Colonic mucosa (tissue), 4 donors: ENCODE results near the gene DPY30. TPM values are rescaled to one million over a fixed set of nuclear protein-coding genes. Genes with fewer than 3 reads are reported as not detected.
A peak's percentile ranks its signal among the peaks of the same experiment; 100 is the strongest.

ENCODE experiments used
- DNase-seq: peaks from one replicate; pipeline ENCODE4 v3.0.0-alpha.2; 2020
- H3K27ac ChIP-seq: fragments of 200-600 bp; one replicate; pipeline ENCODE4 v1.8.0; 2021
- H3K27me3 ChIP-seq: fragments of 200-600 bp; one replicate; pipeline ENCODE4 v1.8.0; 2021
- H3K36me3 ChIP-seq: fragments of 200-600 bp; one replicate; pipeline ENCODE4 v1.8.0; 2021
- H3K4me1 ChIP-seq: fragments of 200-600 bp; one replicate; pipeline ENCODE4 v1.8.0; 2021; ENCODE audit warnings: mild to moderate bottlenecking
- H3K4me3 ChIP-seq: fragments of 200-600 bp; one replicate; pipeline ENCODE4 v1.8.0; 2021
- H3K9ac ChIP-seq, 2 donors: one replicate each; pipeline ENCODE4 v1.7.0; 2013; ENCODE audit warnings: control low read depth in 2 of 2, low read depth in 2 of 2, low read length in 2 of 2
- H3K9me3 ChIP-seq: fragments of 200-600 bp; one replicate; pipeline ENCODE4 v1.8.0; 2021
- intact Hi-C: fragments of 100-400 bp; cut with DNase I; formaldehyde crosslinking; loops from one replicate; pipeline ENCODE4 v1.14.1; 2022
- total RNA-seq, 2 donors: library from RNA; stranded (reverse); fragmentation: NEBNext Ultra II Directional in 1 of 2; extraction: Animal tissue kit (Norgen Biotek cat#: 25700) in 1 of 2; gene quantifications; one replicate each; pipeline ENCODE4 v1.2.1, GENCODE V29; 2021
- TF ChIP-seq, protein P1 (sequence below): fragments of 200-600 bp; IDR thresholded peaks from one replicate; pipeline ENCODE4 v1.8.0; 2022; ENCODE audit warnings: antibody characterized with exemption, mild to moderate bottlenecking
- donor health status: healthy.
- donor health status: DM: no; HTN: no; CAD: no.
- donor health status: DM: no; HTN: no; CAD: no.

Gene DPY30
- total RNA-seq: 10 to 100 TPM; 57.1 to 61.8 TPM

- TF ChIP-seq, protein P1, sequence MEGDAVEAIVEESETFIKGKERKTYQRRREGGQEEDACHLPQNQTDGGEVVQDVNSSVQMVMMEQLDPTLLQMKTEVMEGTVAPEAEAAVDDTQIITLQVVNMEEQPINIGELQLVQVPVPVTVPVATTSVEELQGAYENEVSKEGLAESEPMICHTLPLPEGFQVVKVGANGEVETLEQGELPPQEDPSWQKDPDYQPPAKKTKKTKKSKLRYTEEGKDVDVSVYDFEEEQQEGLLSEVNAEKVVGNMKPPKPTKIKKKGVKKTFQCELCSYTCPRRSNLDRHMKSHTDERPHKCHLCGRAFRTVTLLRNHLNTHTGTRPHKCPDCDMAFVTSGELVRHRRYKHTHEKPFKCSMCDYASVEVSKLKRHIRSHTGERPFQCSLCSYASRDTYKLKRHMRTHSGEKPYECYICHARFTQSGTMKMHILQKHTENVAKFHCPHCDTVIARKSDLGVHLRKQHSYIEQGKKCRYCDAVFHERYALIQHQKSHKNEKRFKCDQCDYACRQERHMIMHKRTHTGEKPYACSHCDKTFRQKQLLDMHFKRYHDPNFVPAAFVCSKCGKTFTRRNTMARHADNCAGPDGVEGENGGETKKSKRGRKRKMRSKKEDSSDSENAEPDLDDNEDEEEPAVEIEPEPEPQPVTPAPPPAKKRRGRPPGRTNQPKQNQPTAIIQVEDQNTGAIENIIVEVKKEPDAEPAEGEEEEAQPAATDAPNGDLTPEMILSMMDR: no peak
- no peaks in the 10 kb centered on the region for H3K36me3 ChIP-seq
- H3K4me3 ChIP-seq: peak within 1 kb of the TSS; percentile 86
- H3K9me3 ChIP-seq: no peaks in the 10 kb centered on the region
- peak within 1 kb of the TSS; percentile 80 to 86 for H3K9ac ChIP-seq
- H3K4me1 ChIP-seq: peaks cover 3% of the 10 kb centered on the region
- intact Hi-C loops: no loop called here
- DNase-seq: peak; percentile 95
- H3K27me3 ChIP-seq: no peaks in the 10 kb centered on the region
- H3K27ac ChIP-seq: peak within 1 kb of the TSS; percentile 74
Observed at GRCh38 chr2:32039447-32040219, at the start of gene DPY30. DPY30 (minus strand) TSS chr2:32039805; CDS start chr2:32039456, 349 bp downstream.

GRCh38 chr2:32074134-32074506 lies 34.5 kb upstream of the DPY30 start:
- H3K36me3 ChIP-seq: no peaks in the 10 kb centered on the region
- no peak overlapping the region for H3K9ac ChIP-seq
- H3K27ac ChIP-seq: no peak overlapping the region
- no peak for DNase-seq
- peaks cover 4% of the 10 kb centered on the region for H3K4me1 ChIP-seq
- intact Hi-C loops: no loop called here
- TF ChIP-seq, protein P1: no peak
- H3K4me3 ChIP-seq: no peak overlapping the region
- H3K27me3 ChIP-seq: no peaks in the 10 kb centered on the region
- no peaks in the 10 kb centered on the region for H3K9me3 ChIP-seq

GRCh38 chr2:32067549-32067948 lies 27.9 kb upstream of the DPY30 start:
- intact Hi-C loops: no loop called here
- no peaks in the 10 kb centered on the region for H3K36me3 ChIP-seq
- H3K27ac ChIP-seq: no peak overlapping the region
- no peak overlapping the region for H3K4me3 ChIP-seq
- H3K4me1 ChIP-seq: no peaks in the 10 kb centered on the region
- no peak for DNase-seq
- H3K9me3 ChIP-seq: no peaks in the 10 kb centered on the region
- H3K27me3 ChIP-seq: no peaks in the 10 kb centered on the region
- TF ChIP-seq, protein P1: no peak
- no peak overlapping the region for H3K9ac ChIP-seq

DNA sequence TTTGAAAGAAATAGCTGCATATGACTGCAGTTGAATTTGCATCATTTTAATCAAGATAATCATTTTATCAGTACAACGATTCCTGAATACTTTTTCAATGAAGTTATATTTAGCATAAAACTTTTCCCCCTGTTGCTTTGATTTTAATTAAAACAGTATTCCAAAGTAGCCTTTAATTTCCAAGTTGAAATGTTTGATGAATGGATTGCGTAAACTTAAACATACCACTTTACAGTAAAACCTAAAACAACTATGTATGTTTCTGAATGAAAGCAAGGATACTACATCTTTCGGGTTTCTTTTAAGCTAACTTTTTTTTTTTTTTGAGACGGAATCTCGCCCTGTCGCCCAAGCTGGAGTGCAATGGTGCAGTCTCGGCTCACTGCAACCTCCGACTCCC lies 25.1 kb upstream of the DPY30 start:
- Histone ChIP-seq H3K9ac (peak overlapping the region in 1 of 2 donors; percentile 77), H3K9me3 (no peaks in the 10 kb centered on the region), H3K4me3 (peak overlapping the region; percentile 89), H3K36me3 (no peaks in the 10 kb centered on the region), H3K27ac (peak overlapping the region; percentile 94), H3K27me3 (no peaks in the 10 kb centered on the region), H3K4me1 (no peaks in the 10 kb centered on the region)
- no peak for DNase-seq
- intact Hi-C loops: no loop called here
- TF ChIP-seq, protein P1: no peak

GRCh38 chr2:32064021-32064601 lies 24.5 kb upstream of the DPY30 start:
- intact Hi-C loops: no loop called here
- DNase-seq: peak; percentile 35
- H3K4me3 ChIP-seq: peak overlapping the region; percentile 89
- TF ChIP-seq, protein P1: no peak
- H3K27ac ChIP-seq: peak overlapping the region; percentile 94
- H3K36me3 ChIP-seq: no peaks in the 10 kb centered on the region
- peak overlapping the region; percentile 73 to 77 for H3K9ac ChIP-seq
- H3K4me1 ChIP-seq: no peaks in the 10 kb centered on the region
- H3K27me3 ChIP-seq: no peaks in the 10 kb centered on the region
- no peaks in the 10 kb centered on the region for H3K9me3 ChIP-seq
